Fibroblast of lung (primary cell): ENCODE data around the gene NME1.

Experiments
- CTCF ChIP-seq, 2 donors: IDR thresholded peaks in 1 of 2; conservative IDR thresholded peaks in 1 of 2; 1 replicate in 1 of 2; 2 replicates in 1 of 2; pipeline ENCODE4 v1.5.1; 2011 to 2012; ENCODE audit warnings: low read length in 2 of 2, control low read depth in 1 of 2, inconsistent platforms in 1 of 2, low read depth in 1 of 2, mild to moderate bottlenecking in 1 of 2
- EZH2 ChIP-seq: IDR thresholded peaks from 2 replicates; pipeline ENCODE4 v1.5.1; 2012; ENCODE audit warnings: low read length, control low read depth, mild to moderate bottlenecking; ENCODE audit errors: missing control alignments

- no peak for TF ChIP-seq CTCF (conservative IDR thresholded peaks at IDR 0.05 in 1 of 2, IDR thresholded peaks at IDR 0.05 in 1 of 2; ENCODE audit: low read depth in 1 of 2, low read length in 2 of 2)
- no peak for TF ChIP-seq EZH2
Measured at GRCh38 chr17:51164911-51165679, 11.7 kb downstream of the NME1 start.
